ENCODE results near the gene DAB2.

DAB2 gene

GRCh38 chr5:39333104-39333503 lies 91.7 kb downstream of the DAB2 start:
- DNase-seq: no peak

- no peak for DNase-seq
Observed at GRCh38 chr5:39331861-39332381, 92.9 kb downstream of the DAB2 start.

- no peak for DNase-seq
Observed at GRCh38 chr5:39328731-39329130, 96.0 kb downstream of the DAB2 start.

GRCh38 chr5:39323542-39323941 lies 101.2 kb downstream of the DAB2 start:
- no peak for DNase-seq
